ENCODE results near the gene SNX8. TPM values are rescaled to one million over a fixed set of nuclear protein-coding genes. Genes with fewer than 3 reads are reported as not detected.

The SNX8 gene
- total and polyA plus RNA-seq, 9 of the 15 experiments (the other 6 are each of a cell fraction or from before 2014, with no cell fraction given): 2.7 to 51.6 (median 16.9) TPM

GRCh38 chr7:2353936-2354185 is 39.6 kb upstream of the SNX8 start (continued):
- no peak for TF ChIP-seq CREB5 (CRISPR knock-in tag; IDR thresholded peaks at IDR 0.05)
- no peak for TF ChIP-seq ZNF398 (CRISPR knock-in tag; IDR thresholded peaks at IDR 0.05)
- TF ChIP-seq TRIM24 (IDR thresholded peaks at IDR 0.05): peak in 1 of 2 experiments; percentile 21; a peak in 1 of 4 replicates
- peak; percentile 97; the same call in 1 of the 2 replicates for TF ChIP-seq ATF6 (CRISPR knock-in tag; IDR thresholded peaks at IDR 0.05)
- TF ChIP-seq ZNF551 (CRISPR knock-in tag; IDR thresholded peaks at IDR 0.05): no peak
- no peak for TF ChIP-seq SRSF7 (optimal IDR thresholded peaks at IDR 0.05; ENCODE audit: low read depth, low read length)
- TF ChIP-seq ZFX (CRISPR knock-in tag; IDR thresholded peaks at IDR 0.05): no peak
- no peak for TF ChIP-seq SLC30A9 (CRISPR knock-in tag; IDR thresholded peaks at IDR 0.05)
- TF ChIP-seq SMARCA4 (IDR thresholded peaks at IDR 0.05): no peak
- peak in 1 of 3 experiments; percentile 48 for TF ChIP-seq YY1 (IDR thresholded peaks at IDR 0.05; ENCODE audit: borderline replicate concordance in 1 of 3, control insufficient read depth in 1 of 3, extremely low read depth in 1 of 3, insufficient read depth in 3 of 3, insufficient read length in 1 of 3, insufficient replicate concordance in 2 of 3, low read depth in 1 of 3, low read length in 2 of 3)
- TF ChIP-seq CHD7 (IDR thresholded peaks at IDR 0.05; ENCODE audit: low read depth, low read length): no peak
- TF ChIP-seq WHSC1 (IDR thresholded peaks at IDR 0.05; ENCODE audit: low read length): no peak

Data from K562 (cell line).